HG03280 (cell line): ENCODE results near the gene NKX1-1.
"Not testable (repeated sequence)": the region's sequence is repeated elsewhere in the genome, so short reads cannot be mapped to it uniquely, and the experiment has no call there.

ENCODE experiments used
- ATAC-seq: cut with Tn5 transposase; IDR thresholded peaks from one replicate; pipeline ENCODE4 v1.9.1; 2021; ENCODE audit warnings: mild to moderate bottlenecking, moderate library complexity; ENCODE audit not compliant: unreplicated experiment

Gene NKX1-1

GRCh38 chr4:1375051-1375721 is 31.1 kb downstream of the NKX1-1 start:
- no peak for ATAC-seq

- no peak for ATAC-seq
These were observed 31.6 kb downstream of the NKX1-1 start for GRCh38 chr4:1374706-1375045.

GRCh38 chr4:1373892-1374705 is 32.1 kb downstream of the NKX1-1 start:
- ATAC-seq, result no peak

GRCh38 chr4:1372576-1372975 is 33.7 kb downstream of the NKX1-1 start:
- not testable (repeated sequence) for ATAC-seq

GRCh38 chr4:1371176-1372165 is 34.8 kb downstream of the NKX1-1 start:
- ATAC-seq, result no peak

GRCh38 chr4:1370321-1371124 is 35.7 kb downstream of the NKX1-1 start:
- ATAC-seq, result no peak

GRCh38 chr4:1369479-1370079 is 36.7 kb downstream of the NKX1-1 start:
- no peak for ATAC-seq

GRCh38 chr4:1369091-1369450 is 37.2 kb downstream of the NKX1-1 start:
- no peak for ATAC-seq

GRCh38 chr4:1368421-1369090 is 37.7 kb downstream of the NKX1-1 start:
- no peak for ATAC-seq

- no peak for ATAC-seq
These were observed 38.3 kb downstream of the NKX1-1 start for GRCh38 chr4:1367936-1368289.

GRCh38 chr4:1367230-1367935 is 38.9 kb downstream of the NKX1-1 start:
- ATAC-seq, result no peak

GRCh38 chr4:1366371-1367229 is 39.6 kb downstream of the NKX1-1 start:
- ATAC-seq, result no peak

GRCh38 chr4:1365271-1366178 is 40.7 kb downstream of the NKX1-1 start:
- ATAC-seq, result no peak

GRCh38 chr4:1364748-1365147 is 41.5 kb downstream of the NKX1-1 start:
- ATAC-seq, result no peak

- no peak for ATAC-seq
These were observed 42.0 kb downstream of the NKX1-1 start for GRCh38 chr4:1364217-1364616.

GRCh38 chr4:1363513-1363912 is 42.7 kb downstream of the NKX1-1 start:
- ATAC-seq, result no peak

GRCh38 chr4:1362521-1362920 is 43.7 kb downstream of the NKX1-1 start:
- no peak for ATAC-seq
